PC-3 (cell line): Measurements from ENCODE around the gene SOD1.

Experiments
- CTCF ChIP-seq: fragments of 300-600 bp; sonication (generic); conservative IDR thresholded peaks from 2 replicates; pipeline ENCODE4 v1.5.1; 2017; ENCODE audit warnings: antibody characterized with exemption, low read depth, mild to moderate bottlenecking, low read length
- EZH2 ChIP-seq: fragments of 300-600 bp; sonication (generic); IDR thresholded peaks from one replicate; pipeline ENCODE4 v1.6.1; 2017; ENCODE audit warnings: antibody characterized with exemption, mild to moderate bottlenecking, low read length; ENCODE audit not compliant: unreplicated experiment
- EZH2phosphoT487 ChIP-seq: fragments of 300-600 bp; sonication (generic); IDR thresholded peaks from 2 replicates; pipeline ENCODE4 v1.6.1; 2018; ENCODE audit warnings: mild to moderate bottlenecking, antibody characterized with exemption, low read length, borderline replicate concordance

- TF ChIP-seq CTCF = no peak
- no peak for TF ChIP-seq EZH2phosphoT487
- TF ChIP-seq EZH2 = no peak
Measured at GRCh38 chr21:31611445-31611844, 48.0 kb upstream of the SOD1 start.
